Esophagus (tissue), 2 donors: ENCODE measurements around the gene HCN4. TPM values are rescaled to one million over a fixed set of nuclear protein-coding genes. Genes with fewer than 3 reads are reported as not detected.

Experiments
- H3K27ac ChIP-seq, 2 donors: one replicate each; pipeline ENCODE4 v1.5.1; 2013; ENCODE audit warnings: low read depth in 2 of 2, mild to moderate bottlenecking in 2 of 2, inconsistent platforms in 1 of 2, low read length in 1 of 2, moderate library complexity in 1 of 2
- H3K27me3 ChIP-seq, 2 donors: one replicate each; pipeline ENCODE4 v1.6.1; 2013; ENCODE audit warnings: low read length in 2 of 2, control low read depth in 1 of 2, mild to moderate bottlenecking in 1 of 2; ENCODE audit not compliant: insufficient read depth in 2 of 2, control insufficient read depth in 1 of 2
- H3K36me3 ChIP-seq, 2 donors: one replicate each; pipeline ENCODE4 v1.6.1; 2013; ENCODE audit warnings: low read length in 1 of 2; ENCODE audit not compliant: control insufficient read depth in 2 of 2, insufficient read depth in 2 of 2
- H3K4me1 ChIP-seq, 2 donors: one replicate each; pipeline ENCODE4 v1.6.1; 2013; ENCODE audit warnings: low read length in 1 of 2; ENCODE audit not compliant: control insufficient read depth in 2 of 2, insufficient read depth in 2 of 2
- H3K4me3 ChIP-seq, 2 donors: one replicate each; pipeline ENCODE4 v1.5.1; 2013; ENCODE audit warnings: low read length in 2 of 2, mild to moderate bottlenecking in 2 of 2, low read depth in 1 of 2, moderate library complexity in 1 of 2
- H3K9me3 ChIP-seq, 2 donors: one replicate each; pipeline ENCODE4 v1.6.1; 2013; ENCODE audit warnings: mild to moderate bottlenecking in 2 of 2, low read depth in 1 of 2, low read length in 1 of 2, moderate library complexity in 1 of 2; ENCODE audit not compliant: control insufficient read depth in 2 of 2, insufficient read depth in 1 of 2
- WGBS, 2 donors: extraction: QIAGEN DNeasy Blood & Tissue Kit; methylation state at CpG; one replicate each; pipeline ENCODE4 v1.1.7; 2013; 5-methylcytosine and 5-hydroxymethylcytosine counted together
- polyA plus RNA-seq, 2 donors: library from polyadenylated mRNA; stranded (reverse); fragments of 200-250 nt; gene quantifications; one replicate each; pipeline ENCODE4 v1.2.3, GENCODE V29; 2013
- donor health status: healthy with polysubstance abuse.
- donor health status: Bipolar disorder and iron deficiency.

HCN4 gene
- polyA plus RNA-seq, 2 donors = not detected

- peaks cover 0 to under 1% of the 10 kb centered on the region in 2 donors for H3K27me3 ChIP-seq
- H3K27ac ChIP-seq = no peak overlapping the region
- 93 to 94% methylated on average over 16 of the region's 16 CpGs for WGBS, 2 donors
- no peak overlapping the region for H3K4me3 ChIP-seq
- H3K36me3 ChIP-seq = no peaks in the 10 kb centered on the region
- no peaks in the 10 kb centered on the region for H3K9me3 ChIP-seq
- H3K4me1 ChIP-seq = no peaks in the 10 kb centered on the region
Measured at GRCh38 chr15:73324496-73325170, 44.1 kb downstream of the HCN4 start.

GRCh38 chr15:73323956-73324355, 44.8 kb downstream of the HCN4 start:
- H3K36me3 ChIP-seq = no peaks in the 10 kb centered on the region
- WGBS, 2 donors = 94 to 97% methylated on average over 16 of the region's 16 CpGs

GRCh38 chr15:73323374-73323955, 45.3 kb downstream of the HCN4 start:
- WGBS, 2 donors = 91 to 94% methylated on average over 27 to 30 of the region's 30 CpGs
- no peaks in the 10 kb centered on the region for H3K36me3 ChIP-seq
- no peak overlapping the region for H3K4me3 ChIP-seq
- H3K27me3 ChIP-seq = peaks cover 0 to 3% of the 10 kb centered on the region in 2 donors
- H3K27ac ChIP-seq = no peak overlapping the region
- H3K9me3 ChIP-seq = peaks cover 0 to 2% of the 10 kb centered on the region in 2 donors
- no peaks in the 10 kb centered on the region for H3K4me1 ChIP-seq

More at GRCh38 chr15:73323956-73324355, 44.8 kb downstream of the HCN4 start:
- peaks cover 0 to 2% of the 10 kb centered on the region in 2 donors for H3K9me3 ChIP-seq
- H3K27ac ChIP-seq = no peak overlapping the region
- peaks cover 0 to 3% of the 10 kb centered on the region in 2 donors for H3K27me3 ChIP-seq
- H3K4me3 ChIP-seq = no peak overlapping the region
- H3K4me1 ChIP-seq = no peaks in the 10 kb centered on the region

GRCh38 chr15:73322665-73323373, 45.9 kb downstream of the HCN4 start:
- peaks cover 0 to 3% of the 10 kb centered on the region in 2 donors for H3K27me3 ChIP-seq
- no peak overlapping the region for H3K27ac ChIP-seq
- H3K9me3 ChIP-seq = peaks cover 0 to 2% of the 10 kb centered on the region in 2 donors
- 81 to 84% methylated on average over 36 to 38 of the region's 38 CpGs for WGBS, 2 donors
- no peaks in the 10 kb centered on the region for H3K36me3 ChIP-seq
- no peak overlapping the region for H3K4me3 ChIP-seq
- no peaks in the 10 kb centered on the region for H3K4me1 ChIP-seq

- no peaks in the 10 kb centered on the region for H3K4me1 ChIP-seq
- WGBS, 2 donors = 75 to 78% methylated on average over 17 of the region's 17 CpGs
- no peak overlapping the region for H3K4me3 ChIP-seq
- H3K27me3 ChIP-seq = peaks cover 0 to 3% of the 10 kb centered on the region in 2 donors
- H3K27ac ChIP-seq = no peak overlapping the region
- H3K36me3 ChIP-seq = no peaks in the 10 kb centered on the region
- H3K9me3 ChIP-seq = peaks cover 0 to 2% of the 10 kb centered on the region in 2 donors
Measured at GRCh38 chr15:73321496-73322450, 47.0 kb downstream of the HCN4 start.

GRCh38 chr15:73320619-73321180, 48.1 kb downstream of the HCN4 start:
- Histone ChIP-seq H3K36me3 (no peaks in the 10 kb centered on the region), H3K4me3 (no peak overlapping the region), H3K4me1 (no peaks in the 10 kb centered on the region), H3K9me3 (peaks cover 0 to 2% of the 10 kb centered on the region in 2 donors), H3K27me3 (peaks cover 0 to 3% of the 10 kb centered on the region in 2 donors), H3K27ac (no peak overlapping the region)
- WGBS, 2 donors = 93 to 97% methylated on average over 3 of the region's 3 CpGs

- peaks cover 0 to 2% of the 10 kb centered on the region in 2 donors for H3K9me3 ChIP-seq
- H3K36me3 ChIP-seq = no peaks in the 10 kb centered on the region
- H3K4me1 ChIP-seq = no peaks in the 10 kb centered on the region
- H3K27ac ChIP-seq = no peak overlapping the region
- peaks cover 0 to 3% of the 10 kb centered on the region in 2 donors for H3K27me3 ChIP-seq
- 71% methylated on average over 8 of the region's 8 CpGs for WGBS, 2 donors
- no peak overlapping the region for H3K4me3 ChIP-seq
Measured at GRCh38 chr15:73319460-73320245, 49.1 kb downstream of the HCN4 start.

- Histone ChIP-seq H3K27ac (no peak overlapping the region), H3K36me3 (no peaks in the 10 kb centered on the region), H3K4me1 (no peaks in the 10 kb centered on the region), H3K4me3 (no peak overlapping the region), H3K27me3 (peaks cover 0 to 3% of the 10 kb centered on the region in 2 donors), H3K9me3 (peaks cover 0 to 2% of the 10 kb centered on the region in 2 donors)
- 20 to 21% methylated on average over 36 to 42 of the region's 42 CpGs for WGBS, 2 donors
Measured at GRCh38 chr15:73318463-73319351, 50.1 kb downstream of the HCN4 start.
